ENCODE data around the gene AUP1.

DNA sequence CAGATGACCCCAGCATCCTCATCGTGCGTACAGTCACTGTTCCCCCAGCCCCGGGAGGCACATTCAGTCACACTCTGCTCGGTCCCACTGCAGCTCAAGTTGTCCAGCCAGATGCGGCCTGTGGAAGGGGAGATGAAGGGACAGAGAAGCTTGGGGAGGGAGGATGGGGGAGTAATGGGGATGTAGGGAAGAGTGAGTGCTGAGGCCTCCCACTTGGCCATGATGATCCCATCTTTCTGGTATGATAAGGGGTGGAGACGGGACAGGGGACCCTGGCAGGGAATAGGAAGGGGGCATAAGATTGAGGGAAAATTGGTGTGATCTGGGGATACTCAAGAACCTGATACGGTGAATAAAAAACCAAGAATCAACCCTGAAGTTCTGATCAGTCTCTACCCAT, 20.7 kb upstream of the AUP1 start:
- TF ChIP-seq, protein P1, sequence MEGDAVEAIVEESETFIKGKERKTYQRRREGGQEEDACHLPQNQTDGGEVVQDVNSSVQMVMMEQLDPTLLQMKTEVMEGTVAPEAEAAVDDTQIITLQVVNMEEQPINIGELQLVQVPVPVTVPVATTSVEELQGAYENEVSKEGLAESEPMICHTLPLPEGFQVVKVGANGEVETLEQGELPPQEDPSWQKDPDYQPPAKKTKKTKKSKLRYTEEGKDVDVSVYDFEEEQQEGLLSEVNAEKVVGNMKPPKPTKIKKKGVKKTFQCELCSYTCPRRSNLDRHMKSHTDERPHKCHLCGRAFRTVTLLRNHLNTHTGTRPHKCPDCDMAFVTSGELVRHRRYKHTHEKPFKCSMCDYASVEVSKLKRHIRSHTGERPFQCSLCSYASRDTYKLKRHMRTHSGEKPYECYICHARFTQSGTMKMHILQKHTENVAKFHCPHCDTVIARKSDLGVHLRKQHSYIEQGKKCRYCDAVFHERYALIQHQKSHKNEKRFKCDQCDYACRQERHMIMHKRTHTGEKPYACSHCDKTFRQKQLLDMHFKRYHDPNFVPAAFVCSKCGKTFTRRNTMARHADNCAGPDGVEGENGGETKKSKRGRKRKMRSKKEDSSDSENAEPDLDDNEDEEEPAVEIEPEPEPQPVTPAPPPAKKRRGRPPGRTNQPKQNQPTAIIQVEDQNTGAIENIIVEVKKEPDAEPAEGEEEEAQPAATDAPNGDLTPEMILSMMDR (IDR thresholded peaks at IDR 0.05), result no peak
- no peak for TF ChIP-seq POLR2A (IDR thresholded peaks at IDR 0.05)

Measured in esophagus squamous epithelium (tissue), 4 donors.